Measurements from ENCODE around the gene PLET1.

DNA sequence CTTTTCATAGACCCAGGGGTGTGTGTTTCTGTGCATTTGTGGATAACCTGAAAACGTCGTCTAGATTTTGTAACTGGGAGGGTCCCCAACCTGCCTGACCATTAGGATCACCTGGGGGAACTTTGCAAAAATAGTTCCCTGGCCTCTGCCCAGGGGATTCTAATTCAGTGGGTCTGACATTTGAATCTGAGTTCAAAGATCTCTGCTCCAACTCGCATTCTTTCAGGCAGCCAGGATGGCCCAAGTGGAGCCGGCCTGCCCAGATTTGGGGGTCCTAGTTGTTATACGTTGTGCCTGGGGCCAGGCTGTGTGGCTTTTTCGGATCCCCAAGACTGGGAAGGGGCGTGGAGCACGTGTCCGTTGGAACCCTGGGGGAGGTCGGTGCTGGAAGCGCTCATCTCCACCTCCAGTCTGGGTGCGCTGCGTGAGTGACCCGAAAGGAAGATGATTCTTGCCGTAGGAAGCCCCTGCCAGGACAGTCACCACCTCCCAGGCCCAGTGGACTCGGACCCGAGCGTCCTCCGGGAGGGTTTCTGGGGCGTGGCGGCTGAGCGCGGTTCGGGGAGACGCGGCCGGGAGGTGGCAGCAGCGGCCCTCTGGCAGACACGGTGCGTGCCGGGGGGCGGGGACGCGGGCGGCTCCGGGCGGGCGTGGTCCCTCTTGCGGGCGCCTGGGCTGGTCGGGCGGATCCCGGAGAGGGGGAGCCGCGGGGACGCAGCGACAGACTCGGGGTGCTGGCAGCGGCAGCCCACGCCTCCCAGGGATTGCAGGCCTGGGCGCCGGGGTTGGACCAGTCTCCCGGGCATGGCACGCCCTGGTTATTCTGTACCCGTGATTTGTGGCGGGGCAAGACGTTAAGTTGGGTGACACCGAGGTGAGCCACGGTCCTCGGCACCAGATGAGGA is 29.2 kb upstream of the PLET1 start:
- TF ChIP-seq POLR2A (IDR thresholded peaks at IDR 0.05): no peak
- TF ChIP-seq, protein P1, sequence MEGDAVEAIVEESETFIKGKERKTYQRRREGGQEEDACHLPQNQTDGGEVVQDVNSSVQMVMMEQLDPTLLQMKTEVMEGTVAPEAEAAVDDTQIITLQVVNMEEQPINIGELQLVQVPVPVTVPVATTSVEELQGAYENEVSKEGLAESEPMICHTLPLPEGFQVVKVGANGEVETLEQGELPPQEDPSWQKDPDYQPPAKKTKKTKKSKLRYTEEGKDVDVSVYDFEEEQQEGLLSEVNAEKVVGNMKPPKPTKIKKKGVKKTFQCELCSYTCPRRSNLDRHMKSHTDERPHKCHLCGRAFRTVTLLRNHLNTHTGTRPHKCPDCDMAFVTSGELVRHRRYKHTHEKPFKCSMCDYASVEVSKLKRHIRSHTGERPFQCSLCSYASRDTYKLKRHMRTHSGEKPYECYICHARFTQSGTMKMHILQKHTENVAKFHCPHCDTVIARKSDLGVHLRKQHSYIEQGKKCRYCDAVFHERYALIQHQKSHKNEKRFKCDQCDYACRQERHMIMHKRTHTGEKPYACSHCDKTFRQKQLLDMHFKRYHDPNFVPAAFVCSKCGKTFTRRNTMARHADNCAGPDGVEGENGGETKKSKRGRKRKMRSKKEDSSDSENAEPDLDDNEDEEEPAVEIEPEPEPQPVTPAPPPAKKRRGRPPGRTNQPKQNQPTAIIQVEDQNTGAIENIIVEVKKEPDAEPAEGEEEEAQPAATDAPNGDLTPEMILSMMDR (IDR thresholded peaks at IDR 0.05 in 8 of 11, conservative IDR thresholded peaks at IDR 0.05 in 3 of 11): peak; percentile 44 to 94 (median 81)
